Measurements from ENCODE around the gene PRRT1.

Gene PRRT1

GRCh38 chr6:32177788-32178546, 26.2 kb upstream of the PRRT1 start, which contains the start of gene RNF5:
RNF5 (plus strand) TSS chr6:32178405; CDS start chr6:32178512, 107 bp downstream.
- H2BK15ac ChIP-seq (ENCODE audit: low read depth, poor library complexity, severe bottlenecking): peak within 1 kb of the TSS; percentile 54
- H3K36me3 ChIP-seq (ENCODE audit: control insufficient read depth in 1 of 2, insufficient read depth in 2 of 2, low read depth in 1 of 2, low read length in 2 of 2): peaks cover 29 to 30% of the 10 kb centered on the region in 2 experiments
- under 1% methylated on average over 31 of the region's 33 CpGs for WGBS
- no peaks in the 10 kb centered on the region for H3K27me3 ChIP-seq (ENCODE audit: control insufficient read depth in 1 of 2, insufficient read depth in 1 of 2, low read length in 2 of 2)
- peak within 1 kb of the TSS; percentile 42 for H2BK120ac ChIP-seq (ENCODE audit: low read depth, low read length)
- DNase-seq: peak; percentile 100
- H3K4me1 ChIP-seq (ENCODE audit: control insufficient read depth, insufficient read depth, low read depth, low read length): peaks cover 19% of the 10 kb centered on the region
- no peak within 1 kb of the TSS for H2AFZ ChIP-seq (ENCODE audit: low read depth, low read length)
- H3K4ac ChIP-seq (ENCODE audit: low read depth in 1 of 2, low read length in 2 of 2): peak within 1 kb of the TSS in 1 of 2 experiments; percentile 77
- peak within 1 kb of the TSS; percentile 94 for H4K8ac ChIP-seq (ENCODE audit: low read length)
- H2AK5ac ChIP-seq (ENCODE audit: low read length, severe bottlenecking): peak within 1 kb of the TSS; percentile 55
- H3K14ac ChIP-seq (ENCODE audit: low read length in 2 of 2): peak within 1 kb of the TSS in 1 of 2 experiments; percentile 5
- peaks cover 41% of the 10 kb centered on the region for H3K79me1 ChIP-seq (replicated peaks; ENCODE audit: low read length, poor library complexity, severe bottlenecking)
- peak within 1 kb of the TSS; percentile 85 for H3K4me2 ChIP-seq (ENCODE audit: low read length, poor library complexity, severe bottlenecking)
- H3K27ac ChIP-seq (ENCODE audit: low read length, poor library complexity, severe bottlenecking): peak within 1 kb of the TSS; percentile 99
- peak within 1 kb of the TSS; percentile 58 to 90 for H3K18ac ChIP-seq (ENCODE audit: low read depth in 1 of 2, low read length in 2 of 2)
- H3K9me3 ChIP-seq (ENCODE audit: control insufficient read depth, low read length): no peaks in the 10 kb centered on the region
- H3K9ac ChIP-seq (ENCODE audit: low read length): peak within 1 kb of the TSS; percentile 92
- peak within 1 kb of the TSS in 1 of 2 experiments; percentile 3 for H2BK12ac ChIP-seq (ENCODE audit: low read length in 2 of 2)
- peak within 1 kb of the TSS; percentile 63 to 99 for H3K4me3 ChIP-seq (ENCODE audit: insufficient read depth in 1 of 2, low read depth in 1 of 2, low read length in 2 of 2)
- H2BK5ac ChIP-seq (ENCODE audit: low read depth, low read length, poor library complexity, severe bottlenecking): no peak within 1 kb of the TSS
- H4K91ac ChIP-seq (ENCODE audit: low read length): peak within 1 kb of the TSS; percentile 70
- H3K23ac ChIP-seq (ENCODE audit: low read length in 2 of 2): no peak within 1 kb of the TSS

- H2BK120ac ChIP-seq (ENCODE audit: low read depth, low read length): peak overlapping the region; percentile 42
- no peaks in the 10 kb centered on the region for H3K9me3 ChIP-seq (ENCODE audit: control insufficient read depth, low read length)
- peak overlapping the region in 1 of 2 experiments; percentile 77 for H3K4ac ChIP-seq (ENCODE audit: low read depth in 1 of 2, low read length in 2 of 2)
- peak overlapping the region; percentile 58 to 90 for H3K18ac ChIP-seq (ENCODE audit: low read depth in 1 of 2, low read length in 2 of 2)
- no peak for DNase-seq
- H2BK5ac ChIP-seq (ENCODE audit: low read depth, low read length, poor library complexity, severe bottlenecking): no peak overlapping the region
- H3K36me3 ChIP-seq (ENCODE audit: control insufficient read depth in 1 of 2, insufficient read depth in 2 of 2, low read depth in 1 of 2, low read length in 2 of 2): peaks cover 22 to 23% of the 10 kb centered on the region in 2 experiments
- H4K8ac ChIP-seq (ENCODE audit: low read length): peak overlapping the region; percentile 94
- H3K27ac ChIP-seq (ENCODE audit: low read length, poor library complexity, severe bottlenecking): peak overlapping the region; percentile 99
- H3K79me1 ChIP-seq (replicated peaks; ENCODE audit: low read length, poor library complexity, severe bottlenecking): peaks cover 41% of the 10 kb centered on the region
- H3K4me2 ChIP-seq (ENCODE audit: low read length, poor library complexity, severe bottlenecking): peak overlapping the region; percentile 85
- H3K9ac ChIP-seq (ENCODE audit: low read length): peak overlapping the region; percentile 92
- H2BK12ac ChIP-seq (ENCODE audit: low read length in 2 of 2): no peak overlapping the region
- peaks cover 20% of the 10 kb centered on the region for H3K4me1 ChIP-seq (ENCODE audit: control insufficient read depth, insufficient read depth, low read depth, low read length)
- no peak overlapping the region for H2AFZ ChIP-seq (ENCODE audit: low read depth, low read length)
- H3K14ac ChIP-seq (ENCODE audit: low read length in 2 of 2): no peak overlapping the region
- peak overlapping the region; percentile 54 for H2BK15ac ChIP-seq (ENCODE audit: low read depth, poor library complexity, severe bottlenecking)
- under 1% methylated on average over 20 of the region's 20 CpGs for WGBS
- no peaks in the 10 kb centered on the region for H3K27me3 ChIP-seq (ENCODE audit: control insufficient read depth in 1 of 2, insufficient read depth in 1 of 2, low read length in 2 of 2)
- H3K23ac ChIP-seq (ENCODE audit: low read length in 2 of 2): no peak overlapping the region
- peak overlapping the region; percentile 70 for H4K91ac ChIP-seq (ENCODE audit: low read length)
- peak overlapping the region; percentile 55 for H2AK5ac ChIP-seq (ENCODE audit: low read length, severe bottlenecking)
- H3K4me3 ChIP-seq (ENCODE audit: insufficient read depth in 1 of 2, low read depth in 1 of 2, low read length in 2 of 2): peak overlapping the region; percentile 39 to 99
Measured at GRCh38 chr6:32177183-32177787, 25.5 kb upstream of the PRRT1 start.

GRCh38 chr6:32176476-32177182, 24.9 kb upstream of the PRRT1 start:
- H2BK5ac ChIP-seq (ENCODE audit: low read depth, low read length, poor library complexity, severe bottlenecking): no peak overlapping the region
- H3K27me3 ChIP-seq (ENCODE audit: control insufficient read depth in 1 of 2, insufficient read depth in 1 of 2, low read length in 2 of 2): no peaks in the 10 kb centered on the region
- no peak overlapping the region for H3K23ac ChIP-seq (ENCODE audit: low read length in 2 of 2)
- H3K4ac ChIP-seq (ENCODE audit: low read depth in 1 of 2, low read length in 2 of 2): peak overlapping the region; percentile 10 to 77
- H3K4me3 ChIP-seq (ENCODE audit: insufficient read depth in 1 of 2, low read depth in 1 of 2, low read length in 2 of 2): peak overlapping the region in 1 of 2 experiments; percentile 99
- H2BK120ac ChIP-seq (ENCODE audit: low read depth, low read length): peak overlapping the region; percentile 36
- peak overlapping the region; percentile 85 for H3K4me2 ChIP-seq (ENCODE audit: low read length, poor library complexity, severe bottlenecking)
- no peak overlapping the region for H2AFZ ChIP-seq (ENCODE audit: low read depth, low read length)
- H3K9ac ChIP-seq (ENCODE audit: low read length): peak overlapping the region; percentile 92
- no peak overlapping the region for H3K14ac ChIP-seq (ENCODE audit: low read length in 2 of 2)
- H2BK12ac ChIP-seq (ENCODE audit: low read length in 2 of 2): no peak overlapping the region
- DNase-seq: peak; percentile 84
- peaks cover 17 to 18% of the 10 kb centered on the region in 2 experiments for H3K36me3 ChIP-seq (ENCODE audit: control insufficient read depth in 1 of 2, insufficient read depth in 2 of 2, low read depth in 1 of 2, low read length in 2 of 2)
- peaks cover 36% of the 10 kb centered on the region for H3K79me1 ChIP-seq (replicated peaks; ENCODE audit: low read length, poor library complexity, severe bottlenecking)
- H2BK15ac ChIP-seq (ENCODE audit: low read depth, poor library complexity, severe bottlenecking): no peak overlapping the region
- H4K91ac ChIP-seq (ENCODE audit: low read length): peak overlapping the region; percentile 16
- peak overlapping the region; percentile 58 to 90 for H3K18ac ChIP-seq (ENCODE audit: low read depth in 1 of 2, low read length in 2 of 2)
- H3K4me1 ChIP-seq (ENCODE audit: control insufficient read depth, insufficient read depth, low read depth, low read length): peaks cover 20% of the 10 kb centered on the region
- H4K8ac ChIP-seq (ENCODE audit: low read length): peak overlapping the region; percentile 94
- H3K27ac ChIP-seq (ENCODE audit: low read length, poor library complexity, severe bottlenecking): peak overlapping the region; percentile 99
- peak overlapping the region; percentile 51 for H2AK5ac ChIP-seq (ENCODE audit: low read length, severe bottlenecking)
- H3K9me3 ChIP-seq (ENCODE audit: control insufficient read depth, low read length): no peaks in the 10 kb centered on the region
- WGBS: 24% methylated on average over 5 of the region's 5 CpGs

Data from mesenchymal stem cell (in vitro differentiated cells and primary cell).